ENCODE data around the gene RBFOX1.

RBFOX1 gene

DNA sequence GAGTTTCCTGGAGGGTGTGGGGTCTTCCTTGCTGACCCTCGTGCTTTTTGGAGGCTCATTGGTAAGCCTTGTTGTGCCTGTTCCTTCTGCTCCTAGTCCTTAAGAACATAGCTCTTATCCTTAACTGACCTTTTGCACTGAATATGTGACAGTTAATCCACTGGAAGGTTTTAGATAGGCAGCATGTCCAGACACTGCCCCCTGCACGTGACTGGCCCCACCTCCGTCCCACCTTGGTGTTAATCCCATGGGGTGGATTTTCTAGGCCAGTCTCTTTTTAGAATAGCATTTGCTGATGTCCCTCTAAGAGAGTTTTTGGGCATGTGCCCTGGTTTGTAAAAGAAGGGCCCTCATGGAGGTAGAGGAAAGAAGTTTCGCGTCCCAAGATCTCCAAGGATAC lies 58.3 kb downstream of the RBFOX1 start:
- Histone ChIP-seq H3K9ac (ENCODE audit: low read length) (no peak overlapping the region), H3K9me3 (ENCODE audit: low read length) (no peaks in the 10 kb centered on the region), H3K9me2 (ENCODE audit: low read depth, low read length) (no peaks in the 10 kb centered on the region), H3K4me2 (ENCODE audit: low read length) (no peak overlapping the region), H4K20me1 (ENCODE audit: insufficient read depth, low read length) (no peaks in the 10 kb centered on the region), H3K27ac (ENCODE audit: low read depth, low read length, poor library complexity, severe bottlenecking) (no peak overlapping the region), H3K79me2 (ENCODE audit: insufficient read depth, low read length) (no peaks in the 10 kb centered on the region), H3K4me1 (ENCODE audit: insufficient read depth, low read length, severe bottlenecking) (no peaks in the 10 kb centered on the region), H3K36me3 (ENCODE audit: insufficient read depth, low read length) (no peaks in the 10 kb centered on the region), H3K27me3 (ENCODE audit: insufficient read depth, low read length) (no peaks in the 10 kb centered on the region), H2AFZ (ENCODE audit: low read length) (no peak overlapping the region), H3F3A (ENCODE audit: insufficient read depth, low read length) (no peaks in the 10 kb centered on the region), H3K4me3 (ENCODE audit: low read depth, low read length, poor library complexity, severe bottlenecking) (no peak overlapping the region)
- TF ChIP-seq EZH2 (IDR thresholded peaks at IDR 0.05; ENCODE audit: borderline replicate concordance, low read length) = no peak
- TF ChIP-seq, protein P1, sequence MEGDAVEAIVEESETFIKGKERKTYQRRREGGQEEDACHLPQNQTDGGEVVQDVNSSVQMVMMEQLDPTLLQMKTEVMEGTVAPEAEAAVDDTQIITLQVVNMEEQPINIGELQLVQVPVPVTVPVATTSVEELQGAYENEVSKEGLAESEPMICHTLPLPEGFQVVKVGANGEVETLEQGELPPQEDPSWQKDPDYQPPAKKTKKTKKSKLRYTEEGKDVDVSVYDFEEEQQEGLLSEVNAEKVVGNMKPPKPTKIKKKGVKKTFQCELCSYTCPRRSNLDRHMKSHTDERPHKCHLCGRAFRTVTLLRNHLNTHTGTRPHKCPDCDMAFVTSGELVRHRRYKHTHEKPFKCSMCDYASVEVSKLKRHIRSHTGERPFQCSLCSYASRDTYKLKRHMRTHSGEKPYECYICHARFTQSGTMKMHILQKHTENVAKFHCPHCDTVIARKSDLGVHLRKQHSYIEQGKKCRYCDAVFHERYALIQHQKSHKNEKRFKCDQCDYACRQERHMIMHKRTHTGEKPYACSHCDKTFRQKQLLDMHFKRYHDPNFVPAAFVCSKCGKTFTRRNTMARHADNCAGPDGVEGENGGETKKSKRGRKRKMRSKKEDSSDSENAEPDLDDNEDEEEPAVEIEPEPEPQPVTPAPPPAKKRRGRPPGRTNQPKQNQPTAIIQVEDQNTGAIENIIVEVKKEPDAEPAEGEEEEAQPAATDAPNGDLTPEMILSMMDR (IDR thresholded peaks at IDR 0.05; ENCODE audit: low read length) = no peak

DNA sequence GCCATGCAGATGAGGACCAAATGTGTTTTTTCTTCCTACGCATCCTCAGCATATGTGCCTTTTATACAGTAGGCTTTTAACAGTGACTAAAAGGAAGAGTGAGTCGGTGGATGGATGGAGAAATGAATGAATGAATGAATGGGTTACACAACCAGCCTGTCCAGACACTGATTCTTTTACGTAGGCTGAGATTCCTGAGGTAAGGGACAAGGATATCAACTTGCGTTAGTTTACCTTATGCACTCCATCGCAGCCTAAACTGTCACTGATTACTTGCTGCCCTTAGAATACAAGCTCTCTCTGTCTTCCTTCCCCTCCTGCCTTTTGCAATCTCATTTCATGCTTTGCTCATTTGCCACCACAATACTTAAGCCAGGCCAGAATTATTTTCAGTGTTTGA lies 59.0 kb downstream of the RBFOX1 start:
- TF ChIP-seq, protein P1 (IDR thresholded peaks at IDR 0.05; ENCODE audit: low read length) = no peak
- no peak for TF ChIP-seq EZH2 (IDR thresholded peaks at IDR 0.05; ENCODE audit: borderline replicate concordance, low read length)
- Histone ChIP-seq H2AFZ (ENCODE audit: low read length) (no peak overlapping the region), H3K9me2 (ENCODE audit: low read depth, low read length) (no peaks in the 10 kb centered on the region)

DNA sequence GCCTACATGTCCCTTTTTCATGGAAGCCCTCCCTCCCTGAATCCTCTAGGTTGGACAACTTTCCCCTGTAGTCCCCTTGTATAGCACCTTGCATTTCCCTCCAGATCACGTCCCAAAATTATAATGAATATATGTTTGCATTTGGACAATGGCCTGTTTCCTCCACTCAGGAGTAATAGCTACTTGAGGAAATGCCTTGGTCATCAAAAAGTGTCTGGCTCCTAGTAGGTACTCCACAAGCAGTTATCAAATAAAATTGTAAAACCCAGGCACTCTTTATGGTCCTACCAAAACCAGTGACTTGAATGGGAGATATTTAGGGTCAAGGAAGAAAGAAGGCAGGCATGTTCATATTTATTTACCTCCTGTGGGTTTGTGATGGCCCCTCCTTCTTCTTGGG lies 59.6 kb downstream of the RBFOX1 start:
- Histone ChIP-seq H3K9ac (ENCODE audit: low read length) (no peak overlapping the region), H3K4me3 (ENCODE audit: low read depth, low read length, poor library complexity, severe bottlenecking) (no peak overlapping the region), H3F3A (ENCODE audit: insufficient read depth, low read length) (no peaks in the 10 kb centered on the region), H4K20me1 (ENCODE audit: insufficient read depth, low read length) (no peaks in the 10 kb centered on the region), H2AFZ (ENCODE audit: low read length) (no peak overlapping the region), H3K9me3 (ENCODE audit: low read length) (no peaks in the 10 kb centered on the region), H3K4me2 (ENCODE audit: low read length) (no peak overlapping the region), H3K79me2 (ENCODE audit: insufficient read depth, low read length) (no peaks in the 10 kb centered on the region), H3K27me3 (ENCODE audit: insufficient read depth, low read length) (no peaks in the 10 kb centered on the region), H3K36me3 (ENCODE audit: insufficient read depth, low read length) (no peaks in the 10 kb centered on the region), H3K9me2 (ENCODE audit: low read depth, low read length) (no peaks in the 10 kb centered on the region), H3K27ac (ENCODE audit: low read depth, low read length, poor library complexity, severe bottlenecking) (no peak overlapping the region), H3K4me1 (ENCODE audit: insufficient read depth, low read length, severe bottlenecking) (no peaks in the 10 kb centered on the region)
- TF ChIP-seq EZH2 (IDR thresholded peaks at IDR 0.05; ENCODE audit: borderline replicate concordance, low read length) = no peak
- TF ChIP-seq, protein P1 (IDR thresholded peaks at IDR 0.05; ENCODE audit: low read length) = no peak

More for the DNA sequence above, 59.0 kb downstream of the RBFOX1 start:
- H4K20me1 ChIP-seq (ENCODE audit: insufficient read depth, low read length) = no peaks in the 10 kb centered on the region
- H3K79me2 ChIP-seq (ENCODE audit: insufficient read depth, low read length) = no peaks in the 10 kb centered on the region
- H3F3A ChIP-seq (ENCODE audit: insufficient read depth, low read length) = no peaks in the 10 kb centered on the region
- H3K4me2 ChIP-seq (ENCODE audit: low read length) = no peak overlapping the region
- no peaks in the 10 kb centered on the region for H3K27me3 ChIP-seq (ENCODE audit: insufficient read depth, low read length)
- H3K9me3 ChIP-seq (ENCODE audit: low read length) = no peaks in the 10 kb centered on the region
- H3K4me3 ChIP-seq (ENCODE audit: low read depth, low read length, poor library complexity, severe bottlenecking) = no peak overlapping the region
- no peak overlapping the region for H3K27ac ChIP-seq (ENCODE audit: low read depth, low read length, poor library complexity, severe bottlenecking)
- H3K4me1 ChIP-seq (ENCODE audit: insufficient read depth, low read length, severe bottlenecking) = no peaks in the 10 kb centered on the region
- no peaks in the 10 kb centered on the region for H3K36me3 ChIP-seq (ENCODE audit: insufficient read depth, low read length)
- no peak overlapping the region for H3K9ac ChIP-seq (ENCODE audit: low read length)

Data from OCI-LY1 (cell line).